Measurements from ENCODE around the gene NFATC4.
A peak's percentile ranks its signal among the peaks of the same experiment; 100 is the strongest.
"Not testable (repeated sequence)": the region's sequence is repeated elsewhere in the genome, so short reads cannot be mapped to it uniquely, and the experiment has no call there.

NFATC4 gene

GRCh38 chr14:24367514-24368211, at the start of gene NFATC4:
TSS of gene NFATC4 (plus strand) at chr14:24368184. CDS start at chr14:24368341, 157 bp downstream.
- DNase-seq (ENCODE audit: low read depth), result peak; percentile 97

DNA sequence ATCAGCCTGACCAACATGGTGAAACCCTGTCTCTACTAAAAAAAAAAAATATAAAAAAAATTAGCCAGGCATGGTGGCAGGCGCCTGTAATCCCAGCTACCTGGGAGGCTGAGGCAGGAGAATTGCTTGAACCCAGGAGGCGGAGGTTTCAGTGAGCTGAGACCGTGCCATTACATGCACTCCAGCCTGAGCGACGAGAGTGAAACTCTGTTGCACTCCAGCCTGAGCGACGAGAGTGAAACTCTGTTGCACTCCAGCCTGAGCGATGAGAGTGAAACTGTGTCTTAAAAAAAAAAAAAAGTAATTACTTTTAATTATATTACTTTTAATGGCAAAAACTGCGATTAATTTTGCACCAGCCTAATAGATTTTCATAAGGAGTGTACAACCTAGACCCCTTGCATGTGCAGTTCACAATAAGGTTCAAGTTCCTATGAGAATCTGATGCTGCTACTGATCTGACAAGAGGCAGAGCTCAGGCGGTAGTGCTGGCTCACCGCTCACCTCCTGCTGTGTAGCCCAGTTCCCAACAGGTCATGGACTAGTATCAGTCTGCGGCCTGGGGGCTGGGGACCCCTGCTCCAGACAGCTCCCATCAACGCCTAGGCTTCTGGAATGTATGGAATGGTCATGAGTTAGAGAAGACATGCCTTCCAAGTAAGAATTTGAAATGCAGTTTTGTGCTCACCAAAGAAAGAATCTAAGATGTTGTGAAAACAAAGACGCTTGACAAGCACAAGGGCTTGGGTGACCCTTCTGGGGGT, 46.6 kb upstream of the NFATC4 start:
- no peak for DNase-seq (ENCODE audit: low read depth)

DNA sequence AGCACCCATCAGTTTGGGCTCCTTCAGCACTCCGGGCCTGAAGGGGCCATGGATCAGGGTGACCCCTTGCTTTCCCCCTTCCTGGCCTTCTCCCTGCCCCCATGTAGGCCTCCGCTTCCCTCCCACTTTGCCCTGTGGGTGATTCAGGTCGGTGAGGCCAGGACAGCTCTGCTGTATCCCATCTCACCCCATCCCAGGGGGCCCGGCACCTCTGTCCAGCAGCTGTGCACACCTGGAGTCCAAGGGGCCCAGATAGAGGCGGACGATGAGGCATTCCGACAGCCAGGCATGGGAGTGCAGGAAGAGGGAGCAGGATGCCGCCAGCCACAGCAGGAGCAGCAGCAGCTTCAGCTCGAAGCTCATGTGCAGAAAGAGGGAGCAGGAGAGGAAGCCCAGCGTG, 45.3 kb upstream of the NFATC4 start:
- no peak for DNase-seq (ENCODE audit: low read depth)

DNA sequence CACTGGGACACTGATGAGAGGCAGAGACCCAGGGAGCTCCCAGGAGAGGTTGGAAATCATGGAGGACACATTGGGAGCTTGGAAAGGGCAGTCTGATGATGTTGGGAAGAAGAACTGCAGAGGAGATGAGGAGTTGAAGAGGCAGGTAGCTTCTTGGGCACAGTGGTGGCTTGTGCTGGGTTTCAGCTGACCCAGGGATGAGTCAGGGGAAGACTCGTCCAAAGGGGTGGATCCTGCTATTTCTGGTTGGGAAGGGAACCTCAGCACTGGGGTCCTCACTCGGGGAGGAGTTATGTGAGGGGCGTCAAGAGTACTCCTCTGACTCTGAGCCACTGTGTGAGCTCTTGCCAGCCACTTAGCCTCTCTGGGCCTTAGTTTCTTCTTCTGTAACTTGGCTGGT, 44.6 kb upstream of the NFATC4 start:
- no peak for DNase-seq (ENCODE audit: low read depth)

GRCh38 chr14:24324024-24324423, 44.0 kb upstream of the NFATC4 start:
- DNase-seq (ENCODE audit: low read depth), result no peak

DNA sequence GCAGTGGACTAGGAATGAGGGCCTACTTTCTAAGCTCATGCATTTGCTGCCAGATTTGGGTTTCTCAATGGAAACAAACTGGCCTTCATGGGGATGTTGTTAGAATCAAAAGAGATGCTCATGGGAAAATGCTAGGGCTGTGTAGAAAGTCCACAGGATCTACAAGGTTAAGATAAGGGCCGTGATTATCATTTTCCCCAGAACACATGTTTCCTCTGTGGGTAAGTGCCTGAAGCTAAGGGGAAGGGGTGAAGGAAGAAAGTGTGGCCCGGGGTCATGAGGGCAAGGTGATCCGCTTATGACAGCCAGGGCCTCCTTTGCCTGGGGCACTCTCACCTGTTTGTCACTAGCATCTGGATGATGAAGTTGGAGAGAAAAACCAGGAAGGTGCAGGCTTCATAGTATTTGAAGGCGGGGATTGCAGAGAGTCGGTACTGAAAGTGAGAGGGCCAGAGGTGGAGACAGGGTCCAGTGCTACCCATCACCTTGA, 42.9 kb upstream of the NFATC4 start:
- no peak for DNase-seq (ENCODE audit: low read depth)

GRCh38 chr14:24325963-24326362, 42.0 kb upstream of the NFATC4 start:
- no peak for DNase-seq (ENCODE audit: low read depth)

GRCh38 chr14:24327303-24327702, 40.7 kb upstream of the NFATC4 start:
- no peak for DNase-seq (ENCODE audit: low read depth)

DNA sequence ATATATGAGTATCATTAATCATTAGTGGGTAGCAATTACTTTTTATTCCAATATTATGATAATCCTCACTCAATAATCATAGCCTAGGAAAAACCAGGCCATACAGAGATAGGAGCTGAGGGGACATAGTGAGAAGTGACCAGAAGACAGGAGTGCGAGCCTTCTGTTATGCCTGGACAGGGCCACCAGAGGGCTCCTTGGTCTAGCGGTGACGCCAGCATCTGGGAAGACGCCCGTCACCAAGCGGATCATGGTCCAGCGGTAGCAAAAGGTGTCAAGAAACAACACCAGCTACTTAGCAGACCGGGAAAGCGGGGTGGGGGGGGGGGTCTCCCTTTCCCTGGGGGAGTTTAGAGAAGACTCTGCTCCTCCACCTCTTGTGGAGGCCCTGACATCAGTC, 40.1 kb upstream of the NFATC4 start:
- DNase-seq (ENCODE audit: low read depth), result not testable (repeated sequence)

DNA sequence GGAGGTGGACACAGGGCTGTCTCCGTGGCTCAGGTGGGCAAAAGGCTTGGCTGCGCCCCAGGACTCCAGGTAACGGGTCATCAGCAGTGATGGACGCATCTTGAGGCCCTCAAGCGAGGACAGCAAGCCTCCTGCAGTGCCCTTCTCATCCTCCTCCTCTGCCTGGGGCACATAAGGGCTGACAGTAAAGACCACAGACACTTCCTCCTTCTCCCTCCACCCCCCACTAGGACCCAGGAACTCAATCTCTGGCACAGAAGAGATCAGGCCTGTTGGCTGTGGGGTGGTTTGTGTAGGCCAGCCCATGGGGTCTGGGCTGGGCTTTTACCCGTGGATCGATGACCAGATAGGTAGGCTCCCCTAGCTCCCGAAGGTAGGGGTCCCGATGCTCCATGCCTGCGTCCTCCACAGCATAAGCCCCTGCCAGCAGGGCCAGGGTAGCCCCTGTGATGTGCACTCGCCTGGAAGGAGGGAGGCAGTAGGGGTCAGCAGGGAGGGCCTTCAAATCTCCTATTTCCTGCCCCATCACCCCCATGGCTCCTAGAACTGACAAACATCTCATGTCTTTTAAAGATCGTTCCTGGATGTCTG, 38.8 kb upstream of the NFATC4 start:
- no peak for DNase-seq (ENCODE audit: low read depth)

DNA sequence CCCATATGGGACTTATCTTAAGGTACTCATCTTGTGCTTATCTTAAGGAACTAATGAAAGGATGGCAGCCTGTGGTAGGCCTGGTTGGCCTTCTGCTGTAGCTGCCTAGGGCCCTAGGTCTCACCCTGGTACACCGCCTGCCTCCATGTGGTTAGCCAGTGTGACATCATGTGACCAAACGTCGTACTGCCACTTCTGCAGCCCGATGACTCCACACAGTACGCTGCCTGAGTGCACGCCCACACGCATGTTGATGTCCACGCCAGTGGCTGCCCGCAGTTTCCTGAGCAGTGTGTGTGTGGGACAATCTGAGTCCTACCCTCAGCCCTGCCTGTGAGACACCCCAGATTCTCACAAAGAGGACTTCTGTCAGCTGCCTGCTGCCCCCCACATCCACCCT, 38.2 kb upstream of the NFATC4 start:
- no peak for DNase-seq (ENCODE audit: low read depth)

GRCh38 chr14:24330973-24331674, 36.9 kb upstream of the NFATC4 start:
- no peak for DNase-seq (ENCODE audit: low read depth)

DNA sequence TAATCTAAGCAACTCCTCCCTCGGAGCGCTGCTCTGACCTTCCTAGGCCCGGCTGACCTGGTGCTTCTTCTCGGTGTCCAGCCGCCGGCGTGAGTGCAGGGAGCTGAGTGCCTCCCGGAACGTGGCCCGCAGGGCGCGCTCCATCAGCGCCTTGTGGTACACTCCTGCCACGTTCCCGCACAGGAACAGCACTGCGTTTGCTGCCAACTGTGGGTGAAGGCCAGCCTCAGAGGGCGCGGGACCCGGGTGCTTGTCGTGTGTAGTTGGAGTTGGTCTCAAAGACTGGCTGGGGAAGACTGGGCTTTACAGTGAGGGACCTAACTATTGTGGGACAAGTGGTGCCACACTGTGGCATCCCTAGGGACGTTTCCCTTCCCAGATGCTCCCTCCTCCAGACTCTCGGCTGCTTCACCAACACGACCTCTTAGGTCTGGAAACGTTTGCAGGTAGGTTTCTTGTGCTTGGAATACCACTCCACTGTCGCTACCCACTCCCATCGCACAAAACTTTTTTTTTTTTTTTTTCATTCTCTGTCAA, 36.2 kb upstream of the NFATC4 start:
- no peak for DNase-seq (ENCODE audit: low read depth)

DNA sequence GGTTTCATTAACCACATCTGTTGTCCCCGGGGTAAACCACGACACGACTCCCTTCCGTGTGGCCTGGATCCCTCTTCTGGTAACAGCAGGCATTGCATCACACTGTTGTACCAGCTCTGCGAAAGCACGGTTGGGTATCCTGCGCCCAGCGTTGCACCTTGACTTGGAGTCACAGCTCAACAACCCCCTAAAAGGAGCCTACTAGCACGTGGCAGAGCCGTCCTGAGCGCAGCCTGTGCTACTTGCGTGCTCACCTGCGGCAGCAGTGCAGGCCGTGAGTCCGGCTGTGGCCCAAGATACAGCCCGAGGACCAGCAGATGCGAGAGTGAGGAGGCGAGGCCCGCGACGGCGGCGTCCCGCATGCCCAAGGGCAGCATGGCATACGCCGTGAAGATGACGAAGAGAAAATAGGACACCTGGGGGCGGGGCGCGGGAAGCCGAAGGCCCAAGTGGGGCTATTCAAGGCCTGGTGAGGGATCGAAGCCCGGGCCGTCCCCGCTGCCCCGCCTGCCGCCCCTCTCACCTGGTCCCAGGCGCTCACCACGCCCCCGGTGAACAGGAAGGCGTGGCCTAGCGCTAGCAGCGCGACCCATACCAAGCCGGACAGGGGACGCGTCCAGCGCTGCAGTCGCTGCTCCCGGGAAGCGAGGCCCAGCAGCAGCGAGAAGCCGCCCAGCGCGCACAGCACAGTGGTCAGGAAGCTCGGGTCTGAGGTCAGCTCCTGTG, 35.6 kb upstream of the NFATC4 start:
- DNase-seq (ENCODE audit: low read depth), result peak; percentile 44

DNA sequence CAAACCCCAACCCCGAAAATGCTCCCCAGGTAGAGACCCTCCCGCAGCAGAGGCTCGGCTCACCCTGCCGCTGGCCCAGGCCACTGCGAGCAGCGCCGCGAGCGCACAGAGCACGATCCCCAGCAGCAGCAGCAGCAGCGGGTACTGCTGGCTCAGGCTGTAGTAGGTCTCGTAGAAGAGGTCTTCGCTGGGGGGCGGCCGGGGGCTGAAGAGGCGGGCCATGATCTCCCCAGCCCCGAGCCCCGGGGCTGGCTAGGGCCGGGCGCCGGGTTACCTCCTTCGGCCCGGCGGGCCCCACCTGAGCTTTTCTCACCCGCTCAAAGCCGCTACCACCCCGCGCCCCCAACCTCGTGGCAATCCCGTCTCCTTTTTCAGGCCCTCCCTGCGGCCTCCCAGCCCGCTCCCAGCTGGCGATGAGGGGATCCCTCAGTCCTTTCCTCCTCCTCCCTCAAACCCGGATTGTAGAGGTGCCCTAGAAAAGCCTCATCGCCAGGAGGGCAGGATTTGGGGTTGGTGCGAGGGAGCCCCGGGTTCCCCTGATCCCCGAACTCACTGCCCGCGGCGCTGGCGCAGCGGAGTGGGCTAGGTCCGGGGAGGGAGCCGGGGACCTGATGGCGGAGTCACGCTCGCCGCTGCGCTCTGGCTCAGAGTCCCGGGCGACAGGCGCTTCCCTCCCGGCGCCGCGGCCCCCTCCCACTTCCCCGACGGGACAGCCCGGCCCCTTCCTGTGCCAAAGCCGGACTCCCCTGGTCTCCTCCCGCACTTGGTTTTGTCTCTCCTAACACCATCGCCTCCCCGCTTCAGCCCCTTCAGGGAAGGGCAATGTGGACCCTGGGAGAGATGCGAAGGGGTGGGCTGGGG, 33.3 kb upstream of the NFATC4 start, which contains the start of gene ADCY4:
Gene ADCY4 (minus strand): TSS at position 641 of the 861 bp plus-strand sequence. CDS start 419 bp downstream, at position 222.
- DNase-seq (ENCODE audit: low read depth), result no peak

DNA sequence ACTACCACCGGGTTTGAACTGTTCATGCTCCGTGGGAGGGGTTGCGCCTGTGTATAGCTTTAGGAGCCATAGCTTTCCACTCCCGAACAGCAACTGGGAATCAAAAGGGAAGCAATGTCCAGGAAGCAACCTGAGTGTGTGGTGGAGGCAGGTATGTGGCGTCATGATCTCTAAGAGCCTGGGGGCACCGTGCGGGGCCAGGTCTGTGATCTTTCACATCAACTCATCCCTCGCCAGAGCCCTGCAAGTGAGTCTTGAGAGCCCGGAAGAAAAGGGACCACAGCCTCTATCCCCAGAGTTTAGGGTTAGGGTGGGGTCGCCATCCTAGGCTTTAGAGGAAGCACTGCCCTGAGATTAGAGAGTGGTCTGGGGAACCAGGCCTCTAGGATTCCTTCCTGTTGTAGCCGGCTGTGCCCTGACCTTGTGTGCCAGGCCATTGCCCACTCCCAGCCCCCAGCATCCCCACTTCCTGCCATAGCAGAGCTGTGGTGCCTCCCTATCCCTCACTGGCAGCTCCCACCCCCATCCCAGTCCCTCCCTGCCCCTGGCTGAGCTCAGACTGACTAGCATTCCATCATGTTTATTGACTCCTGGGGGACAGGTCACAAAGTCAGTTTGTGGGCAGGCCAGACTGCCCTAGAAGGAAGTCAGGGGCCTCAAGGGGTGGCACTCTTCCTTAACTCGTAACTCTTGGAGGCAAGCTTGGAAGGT, 32.4 kb upstream of the NFATC4 start:
- no peak for DNase-seq (ENCODE audit: low read depth)

DNA sequence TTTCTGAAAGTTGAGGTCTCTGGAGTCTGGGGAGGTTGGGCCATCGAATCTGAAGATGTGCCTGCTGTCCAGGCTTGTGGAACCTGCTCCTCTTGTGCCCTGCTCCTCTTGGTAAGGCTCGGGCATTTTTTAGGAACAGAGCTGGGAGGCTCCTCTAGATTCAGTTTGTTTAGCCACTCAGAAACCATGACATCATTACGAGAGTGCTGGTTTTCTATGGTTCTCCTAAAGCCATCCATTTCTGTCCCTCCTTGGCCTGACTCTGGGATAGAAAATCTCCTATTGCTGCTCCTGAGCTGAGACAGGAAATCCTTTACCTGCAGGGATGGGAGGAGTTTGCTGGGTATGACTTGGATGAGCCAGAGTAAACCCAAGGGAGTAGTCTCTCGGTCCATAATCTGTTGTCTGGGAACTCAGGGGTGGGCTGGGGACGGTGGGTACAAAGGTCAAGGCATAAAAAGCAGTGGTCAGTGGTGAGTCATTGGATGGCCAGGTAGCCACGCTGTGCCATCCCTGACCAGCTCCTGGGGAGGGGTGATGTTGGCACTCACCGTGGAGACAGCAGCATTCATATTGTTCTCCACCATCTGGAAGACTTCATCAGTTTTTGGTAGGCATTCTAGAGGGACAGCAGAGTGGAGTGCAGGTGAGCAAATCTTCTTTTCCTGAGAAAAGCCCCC, 30.7 kb upstream of the NFATC4 start:
- no peak for DNase-seq (ENCODE audit: low read depth)

DNA sequence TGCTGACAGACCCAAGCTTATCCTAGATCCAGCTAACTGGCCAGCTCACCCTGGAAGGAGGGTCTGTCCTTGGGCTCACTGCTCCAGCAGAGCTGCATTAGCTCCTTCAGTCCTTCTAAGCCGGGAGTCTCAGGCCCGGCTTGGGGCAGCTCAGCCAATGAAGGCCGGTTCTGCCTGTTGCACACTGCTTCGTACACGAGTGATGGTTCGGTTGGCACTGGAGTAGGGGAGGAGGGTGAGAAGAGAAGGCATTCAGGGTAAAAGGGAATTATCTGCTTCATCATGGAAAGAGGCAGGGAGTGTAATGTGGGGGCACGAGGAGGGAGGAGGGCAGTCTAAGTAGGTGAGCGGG, 30.2 kb upstream of the NFATC4 start:
- DNase-seq (ENCODE audit: low read depth), result no peak

DNA sequence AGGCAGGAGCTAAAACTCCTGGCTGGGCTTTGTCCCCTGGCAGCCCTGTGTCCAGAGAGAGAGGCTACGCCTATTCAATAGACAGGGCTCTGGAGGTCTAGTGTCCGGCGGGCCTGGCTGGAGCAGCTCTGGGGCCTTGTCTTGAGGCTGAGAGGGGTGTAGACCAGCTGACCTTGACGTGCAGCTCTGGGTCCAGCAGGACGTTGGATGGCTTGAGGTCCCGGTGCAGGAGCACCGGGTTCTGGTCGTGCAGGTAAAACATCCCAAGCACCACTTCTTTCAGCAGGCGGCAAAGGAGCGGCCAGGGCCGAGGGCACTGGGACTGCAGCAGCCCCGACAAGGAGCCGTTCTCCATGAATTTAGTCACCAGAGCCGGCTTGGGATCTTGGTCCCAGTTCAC, 29.1 kb upstream of the NFATC4 start:
- no peak for DNase-seq (ENCODE audit: low read depth)
